GM19468 (cell line): ENCODE measurements around the gene HERPUD1.
A peak's percentile ranks its signal among the peaks of the same experiment; 100 is the strongest.
"Not testable (repeated sequence)": the region's sequence is repeated elsewhere in the genome, so short reads cannot be mapped to it uniquely, and the experiment has no call there.

Experiments used
- ATAC-seq: cut with Tn5 transposase; IDR thresholded peaks from one replicate; pipeline ENCODE4 v1.9.1; 2021; ENCODE audit warnings: mild to moderate bottlenecking, moderate library complexity, moderate number of reproducible peaks; ENCODE audit not compliant: unreplicated experiment; ENCODE audit errors: extremely low read depth

Gene HERPUD1, protein sequence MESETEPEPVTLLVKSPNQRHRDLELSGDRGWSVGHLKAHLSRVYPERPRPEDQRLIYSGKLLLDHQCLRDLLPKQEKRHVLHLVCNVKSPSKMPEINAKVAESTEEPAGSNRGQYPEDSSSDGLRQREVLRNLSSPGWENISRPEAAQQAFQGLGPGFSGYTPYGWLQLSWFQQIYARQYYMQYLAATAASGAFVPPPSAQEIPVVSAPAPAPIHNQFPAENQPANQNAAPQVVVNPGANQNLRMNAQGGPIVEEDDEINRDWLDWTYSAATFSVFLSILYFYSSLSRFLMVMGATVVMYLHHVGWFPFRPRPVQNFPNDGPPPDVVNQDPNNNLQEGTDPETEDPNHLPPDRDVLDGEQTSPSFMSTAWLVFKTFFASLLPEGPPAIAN

DNA sequence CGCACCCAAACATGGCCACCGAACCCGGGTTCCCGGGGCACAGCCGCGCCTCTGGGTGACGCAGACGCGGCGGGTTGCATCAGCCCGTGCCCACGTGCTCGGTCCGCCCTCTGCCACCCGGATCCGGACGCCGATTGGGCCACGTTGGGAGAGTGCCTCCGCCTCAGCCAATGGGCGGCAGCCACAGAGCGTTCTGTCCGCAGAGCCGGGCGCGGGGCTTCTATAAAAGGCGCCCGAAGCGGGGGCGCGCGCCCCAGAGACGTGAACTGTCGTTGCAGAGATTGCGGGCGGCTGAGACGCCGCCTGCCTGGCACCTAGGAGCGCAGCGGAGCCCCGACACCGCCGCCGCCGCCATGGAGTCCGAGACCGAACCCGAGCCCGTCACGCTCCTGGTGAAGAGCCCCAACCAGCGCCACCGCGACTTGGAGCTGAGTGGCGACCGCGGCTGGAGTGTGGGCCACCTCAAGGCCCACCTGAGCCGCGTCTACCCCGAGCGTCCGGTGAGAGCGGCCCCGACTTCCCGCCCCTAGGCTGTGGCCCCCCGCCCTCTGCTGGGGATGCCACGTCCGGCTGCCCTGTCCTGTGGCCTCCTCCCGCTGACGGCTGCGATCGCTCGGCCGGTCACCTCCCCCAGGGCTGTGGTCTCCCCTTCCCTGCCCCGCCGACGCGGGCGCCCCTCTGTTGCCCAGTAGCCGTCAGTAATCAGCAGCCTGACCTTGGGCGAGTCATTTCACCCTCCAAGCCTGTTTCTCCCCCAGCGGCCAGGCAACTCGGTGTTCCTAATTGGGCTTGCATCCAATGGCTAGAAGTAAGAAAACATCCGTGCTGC is at the start of gene HERPUD1:
Gene HERPUD1, plus strand, starts transcription at position 251 of the 829 bp plus-strand sequence. Its CDS starts 103 bp downstream, at position 354.
- ATAC-seq = peak; percentile 93

DNA sequence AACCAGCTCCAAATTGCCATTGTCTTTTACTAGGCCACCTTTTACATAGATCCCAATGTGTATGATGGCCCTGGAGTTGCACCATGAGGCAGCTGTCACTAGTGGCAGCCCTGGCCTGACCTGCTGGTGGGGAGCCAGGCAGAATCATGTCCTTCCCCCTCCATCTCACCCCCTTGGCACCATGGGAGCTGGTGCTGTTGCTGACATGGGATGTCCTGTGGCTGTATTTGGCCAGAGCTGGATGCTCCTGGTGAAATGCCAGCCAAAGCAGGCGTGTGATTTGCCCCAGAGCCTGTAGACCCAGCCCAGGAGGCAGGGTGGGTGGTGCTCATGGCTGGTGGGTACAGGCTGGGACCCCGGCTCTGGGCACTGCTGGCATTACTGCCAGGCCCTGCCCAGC is 48.4 kb upstream of the HERPUD1 start:
- no peak for ATAC-seq

DNA sequence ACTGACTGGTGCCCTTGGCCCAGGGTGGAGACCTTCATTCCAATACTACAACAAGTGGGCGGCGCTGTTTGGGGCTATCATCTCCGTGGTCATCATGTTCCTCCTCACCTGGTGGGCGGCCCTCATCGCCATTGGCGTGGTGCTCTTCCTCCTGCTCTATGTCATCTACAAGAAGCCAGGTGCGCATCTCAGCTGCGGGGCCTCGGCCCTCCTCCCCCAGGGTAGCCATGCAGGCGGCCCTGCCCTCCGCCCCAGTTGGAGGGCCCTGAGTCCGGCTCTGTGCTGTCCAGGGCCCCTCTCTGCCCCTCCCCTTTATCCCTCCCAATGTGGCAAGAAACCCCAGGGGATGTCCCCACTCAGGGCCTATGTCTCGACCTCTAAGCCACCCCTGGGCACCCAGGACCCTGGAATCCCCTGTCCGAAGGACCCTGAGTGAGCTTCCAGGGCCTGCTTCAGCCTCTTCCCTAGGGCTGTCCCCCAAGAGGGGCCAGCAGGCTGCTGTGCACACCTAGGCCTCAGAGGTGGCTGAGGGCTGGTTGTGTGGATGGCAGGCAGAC is 47.8 kb upstream of the HERPUD1 start:
- ATAC-seq = no peak

DNA sequence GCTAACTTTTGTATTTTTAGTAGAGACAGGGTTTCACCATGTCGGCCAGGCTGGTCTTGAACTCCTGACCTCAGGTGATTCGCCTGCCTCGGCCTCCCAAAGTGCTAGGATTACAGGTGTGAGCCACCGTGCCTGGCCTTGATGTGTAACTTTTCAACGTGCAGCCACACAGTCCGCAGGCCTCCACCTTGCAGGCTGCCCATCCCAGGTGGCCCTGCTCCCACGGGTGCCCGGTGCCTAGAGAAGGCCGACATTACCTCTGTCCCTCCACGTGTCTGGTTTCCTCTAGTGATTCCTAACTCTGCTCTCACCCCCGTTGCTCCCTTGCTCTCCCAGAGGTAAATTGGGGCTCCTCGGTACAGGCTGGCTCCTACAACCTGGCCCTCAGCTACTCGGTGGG is 47.0 kb upstream of the HERPUD1 start:
- ATAC-seq = not testable (repeated sequence)

DNA sequence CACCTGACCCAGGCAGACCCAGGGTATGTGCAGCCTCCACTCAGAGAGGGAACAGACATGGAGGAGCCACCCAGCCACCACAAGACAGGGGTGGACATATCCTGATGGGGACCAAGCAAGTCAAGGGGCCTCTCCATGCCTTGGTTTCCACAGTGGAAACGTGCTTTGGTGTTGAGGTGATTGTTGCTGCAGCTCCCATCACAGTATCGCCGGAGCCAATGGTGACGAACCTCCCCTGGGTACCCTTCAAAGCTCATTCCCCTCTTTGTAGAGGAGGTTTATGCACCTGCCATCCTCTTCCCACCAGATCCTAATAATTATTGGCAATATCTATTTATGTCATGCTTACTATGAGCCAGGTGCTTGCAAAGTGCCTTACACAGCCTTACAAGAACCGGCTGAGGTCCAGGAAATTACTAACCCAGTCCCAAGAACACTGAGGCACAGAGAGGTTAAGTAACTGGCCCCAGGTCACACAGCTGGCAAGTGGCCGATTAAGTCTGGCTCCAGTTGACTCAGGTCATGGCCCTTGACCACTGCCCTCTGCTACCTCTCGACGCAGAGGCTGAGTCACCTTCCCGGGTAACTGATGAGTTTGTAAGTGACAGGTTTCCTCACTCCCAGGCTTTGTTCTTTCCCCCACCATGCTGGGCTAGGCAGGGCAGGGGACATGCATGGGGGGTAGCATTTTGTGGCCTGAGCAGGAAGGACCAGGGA is 46.3 kb upstream of the HERPUD1 start:
- ATAC-seq = no peak

DNA sequence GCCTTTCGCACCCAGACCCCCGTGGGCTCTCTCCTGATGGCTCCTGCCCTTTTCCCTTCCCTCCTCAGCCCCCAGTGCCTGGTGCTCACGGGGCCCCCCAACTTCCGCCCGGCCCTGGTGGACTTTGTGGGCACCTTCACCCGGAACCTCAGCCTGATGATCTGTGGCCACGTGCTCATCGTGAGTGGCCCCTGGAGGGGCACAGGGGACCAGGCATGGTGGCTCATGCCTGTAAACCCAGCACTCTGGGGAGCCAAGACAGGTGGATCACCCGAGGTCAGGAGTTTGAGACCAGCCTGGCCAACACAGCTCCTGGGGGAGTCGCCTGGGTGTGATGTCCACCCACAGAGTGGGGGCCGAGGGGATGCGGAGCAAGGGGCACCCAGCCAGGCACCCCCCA is 45.6 kb upstream of the HERPUD1 start:
- ATAC-seq = no peak

DNA sequence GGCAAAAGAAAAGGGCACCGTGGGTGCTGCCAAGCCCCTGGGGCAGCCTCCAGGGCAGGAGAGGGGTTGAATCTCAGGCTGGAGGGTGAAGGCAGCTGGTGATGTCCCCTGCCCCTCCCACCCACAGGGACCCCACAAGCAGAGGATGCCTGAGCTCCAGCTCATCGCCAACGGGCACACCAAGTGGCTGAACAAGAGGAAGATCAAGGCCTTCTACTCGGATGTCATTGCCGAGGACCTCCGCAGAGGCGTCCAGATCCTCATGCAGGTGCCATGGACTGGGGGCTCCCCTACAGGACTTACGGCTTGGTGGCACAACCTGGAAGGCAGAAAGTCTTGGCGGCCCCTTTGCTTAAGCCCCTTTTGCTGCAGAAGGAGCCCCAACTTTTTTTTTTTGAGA is 45.1 kb upstream of the HERPUD1 start:
- no peak for ATAC-seq

DNA sequence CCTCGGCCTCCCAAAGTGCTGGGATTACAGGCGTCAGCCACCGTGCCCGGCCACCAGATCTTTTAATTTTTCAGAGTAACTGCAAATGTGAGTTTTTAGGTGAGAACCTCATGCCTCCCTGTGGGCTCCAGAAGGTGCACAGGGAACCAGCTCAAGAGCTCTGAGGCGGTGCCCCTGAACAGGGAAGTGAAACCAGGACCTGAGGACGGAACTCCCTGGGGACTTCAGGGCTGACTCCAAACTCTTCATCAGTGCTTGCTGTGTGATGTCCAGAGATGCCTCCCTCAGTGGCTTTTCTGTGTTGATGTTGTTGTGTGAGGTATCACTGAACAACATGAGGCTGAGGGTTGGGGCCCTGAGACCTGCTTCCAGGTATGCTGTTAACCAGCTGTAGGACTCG is 43.1 kb upstream of the HERPUD1 start:
- no peak for ATAC-seq

DNA sequence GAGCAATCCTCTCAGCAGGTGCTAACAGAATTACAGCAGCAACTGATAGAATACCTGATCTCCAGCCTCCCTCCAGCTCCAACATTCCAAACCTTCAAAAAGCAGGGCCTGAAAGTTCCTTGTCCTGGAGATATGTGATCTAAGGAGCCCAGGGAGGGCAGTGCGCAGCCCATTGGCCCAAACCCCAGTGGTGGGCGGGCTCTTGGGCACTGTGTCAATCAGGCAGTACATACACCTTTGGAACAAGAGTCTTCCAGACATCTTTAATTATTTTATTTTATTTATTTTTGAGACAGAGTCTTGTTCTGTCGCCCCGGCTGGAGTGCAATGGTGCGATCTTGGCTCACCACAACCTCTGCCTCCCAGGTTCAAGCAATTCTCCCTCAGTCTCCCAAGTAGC is 42.7 kb upstream of the HERPUD1 start:
- no peak for ATAC-seq

DNA sequence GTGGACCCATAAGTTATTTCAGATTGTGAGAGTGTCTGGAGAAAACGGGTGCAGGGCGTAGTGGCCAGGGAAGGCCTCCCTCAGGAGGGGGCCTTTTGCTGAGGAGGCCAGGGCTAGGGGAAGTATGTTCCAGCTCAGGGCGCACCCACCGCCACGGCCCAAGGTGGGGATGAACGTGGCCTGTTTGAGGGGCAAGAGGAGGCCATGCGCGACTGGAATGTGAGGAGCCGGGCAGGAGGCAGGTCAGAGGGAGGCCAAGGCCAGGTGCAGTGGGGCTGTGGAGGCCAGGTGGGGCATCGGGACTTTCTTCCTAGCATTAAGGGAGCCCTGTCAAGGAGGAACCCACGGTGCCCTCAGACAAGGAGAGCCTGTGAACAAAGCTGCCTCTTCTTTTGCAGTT is 40.3 kb upstream of the HERPUD1 start:
- no peak for ATAC-seq

DNA sequence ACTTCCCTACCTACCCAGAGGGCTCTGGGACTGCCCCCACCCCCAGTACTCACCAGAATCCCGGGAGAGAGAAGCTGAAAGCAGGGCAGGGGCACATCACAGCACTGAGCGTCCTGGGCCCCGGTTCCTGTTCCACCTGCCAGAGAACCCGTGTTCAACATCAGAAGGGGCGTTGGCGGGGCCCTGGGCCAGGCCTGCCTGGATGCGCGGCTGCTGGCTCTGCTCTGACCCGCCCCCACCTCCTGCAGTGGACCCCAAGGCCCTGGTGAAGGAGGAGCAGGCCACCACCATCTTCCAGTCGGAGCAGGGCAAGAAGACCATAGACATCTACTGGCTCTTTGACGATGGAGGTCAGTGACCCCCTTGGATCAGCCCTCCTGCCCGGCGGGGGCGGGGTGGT is 39.2 kb upstream of the HERPUD1 start:
- ATAC-seq = no peak

DNA sequence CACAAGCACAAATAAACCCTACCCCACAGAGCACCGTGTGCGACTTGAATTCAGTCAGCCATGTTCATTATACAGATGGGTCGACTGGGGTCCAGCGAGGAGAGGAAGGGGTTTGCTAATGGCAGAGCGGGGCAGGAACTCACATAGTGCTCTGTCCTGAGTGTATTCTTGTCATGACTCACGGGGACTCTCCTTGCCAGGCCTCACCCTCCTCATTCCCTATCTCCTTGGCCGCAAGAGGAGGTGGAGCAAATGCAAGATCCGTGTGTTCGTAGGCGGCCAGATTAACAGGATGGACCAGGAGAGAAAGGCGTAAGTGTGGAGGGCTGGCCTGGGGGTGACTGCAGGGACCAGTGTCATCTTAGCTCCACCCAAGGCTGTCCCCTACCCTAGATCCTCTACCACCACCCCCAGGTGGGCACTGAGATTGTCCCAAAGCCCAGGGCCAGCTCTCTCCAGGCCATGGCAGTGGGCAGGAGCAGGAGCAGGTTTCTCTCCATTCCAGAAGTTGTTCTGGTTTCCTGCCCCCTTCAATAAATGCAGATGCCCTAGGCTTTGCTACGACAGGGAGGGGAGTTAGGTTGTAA is 37.5 kb upstream of the HERPUD1 start:
- ATAC-seq = no peak

DNA sequence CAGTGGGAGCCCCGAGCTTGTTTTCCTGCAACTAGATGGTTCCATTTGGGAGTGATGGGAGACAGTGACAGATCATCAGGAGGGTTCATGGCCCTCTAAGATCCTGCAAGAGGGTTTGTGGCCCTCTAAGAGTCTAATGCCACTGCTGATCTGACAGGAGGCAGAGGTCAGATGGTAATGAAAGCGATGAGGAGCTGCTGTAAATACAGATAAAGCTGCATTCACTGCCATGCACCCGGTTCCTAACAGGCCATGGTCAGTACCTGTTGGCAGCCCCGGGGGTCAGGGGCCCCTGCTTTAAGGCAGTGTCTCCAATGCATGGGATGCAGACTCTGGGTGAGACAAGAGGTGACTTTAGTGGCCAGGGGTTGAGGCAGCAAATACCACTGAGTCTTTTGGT is 36.1 kb upstream of the HERPUD1 start:
- no peak for ATAC-seq

DNA sequence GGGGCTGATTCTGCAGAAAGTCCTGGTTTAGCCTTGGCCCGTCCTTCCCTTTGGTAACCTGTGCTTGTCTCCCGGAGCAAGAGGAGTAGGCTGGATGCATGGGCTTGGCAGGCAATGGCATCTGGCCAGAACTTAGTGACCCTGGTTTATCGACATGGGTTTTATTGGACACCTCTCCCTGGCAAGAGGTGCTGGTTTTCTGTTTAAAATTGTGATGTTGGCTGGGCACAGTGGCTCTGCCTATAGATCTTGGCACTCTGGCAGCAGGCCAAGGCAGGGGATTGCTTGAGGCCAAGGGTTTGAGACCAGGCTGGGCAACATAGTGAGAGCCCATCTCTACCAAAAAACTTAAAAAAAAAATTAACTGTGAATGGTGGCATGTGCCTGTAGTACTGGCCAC is 35.7 kb upstream of the HERPUD1 start:
- ATAC-seq = no peak

DNA sequence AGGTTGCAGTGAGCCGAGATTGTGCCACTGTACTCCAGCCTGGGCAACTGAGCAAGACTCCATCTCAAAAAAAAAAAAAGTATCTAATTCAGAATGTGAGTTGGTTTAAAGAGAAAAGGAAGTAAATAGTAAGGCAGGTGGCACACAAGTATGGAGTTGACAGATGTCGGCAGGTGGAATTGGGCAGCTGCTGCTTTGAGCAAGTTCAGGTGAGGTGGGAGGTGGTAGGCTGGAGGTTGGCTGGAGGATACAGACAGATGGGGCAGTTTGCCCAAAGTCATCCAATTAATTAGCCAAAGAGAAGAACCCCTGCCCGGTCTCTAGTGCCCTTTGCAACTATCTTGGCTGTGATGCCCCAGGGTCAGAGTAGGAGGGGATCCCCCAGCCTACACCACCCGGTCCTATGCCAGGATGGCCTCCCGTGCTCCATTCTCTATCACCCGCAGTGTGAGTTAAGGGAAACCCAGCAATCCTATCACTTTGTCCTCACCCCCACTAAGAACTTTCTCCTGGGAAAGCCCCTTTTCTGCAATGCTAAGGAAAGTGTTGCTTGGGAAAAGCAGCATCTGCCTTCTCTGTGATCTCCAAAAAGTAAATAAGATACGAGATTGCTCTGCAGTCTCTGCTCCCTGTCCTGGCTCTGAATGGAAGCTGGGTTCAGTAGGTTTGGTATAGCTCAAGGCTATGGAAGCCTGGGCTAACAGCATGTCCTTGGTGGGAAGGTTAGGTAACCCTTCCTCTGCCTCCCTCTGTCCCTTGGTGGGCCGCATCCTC is 34.7 kb upstream of the HERPUD1 start:
- no peak for ATAC-seq

DNA sequence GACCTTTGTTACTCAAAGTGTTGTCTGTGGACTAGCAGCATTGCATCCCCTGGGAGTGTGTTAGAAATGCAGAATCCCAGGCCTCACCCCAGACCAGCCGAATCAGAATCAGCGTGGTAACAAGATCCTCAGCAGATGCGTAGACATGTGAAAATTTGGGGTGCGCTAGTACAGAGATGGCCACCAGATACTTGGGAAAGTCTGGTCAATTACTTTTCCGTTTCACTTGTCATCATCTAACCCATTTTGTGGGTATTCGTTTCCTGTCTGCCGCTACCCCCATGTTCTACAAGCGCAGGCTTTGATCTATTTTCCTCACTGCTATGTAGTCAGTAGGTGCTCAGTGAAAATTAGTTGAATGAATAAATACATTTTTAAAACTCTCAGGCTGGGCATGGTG is 33.1 kb upstream of the HERPUD1 start:
- no peak for ATAC-seq

DNA sequence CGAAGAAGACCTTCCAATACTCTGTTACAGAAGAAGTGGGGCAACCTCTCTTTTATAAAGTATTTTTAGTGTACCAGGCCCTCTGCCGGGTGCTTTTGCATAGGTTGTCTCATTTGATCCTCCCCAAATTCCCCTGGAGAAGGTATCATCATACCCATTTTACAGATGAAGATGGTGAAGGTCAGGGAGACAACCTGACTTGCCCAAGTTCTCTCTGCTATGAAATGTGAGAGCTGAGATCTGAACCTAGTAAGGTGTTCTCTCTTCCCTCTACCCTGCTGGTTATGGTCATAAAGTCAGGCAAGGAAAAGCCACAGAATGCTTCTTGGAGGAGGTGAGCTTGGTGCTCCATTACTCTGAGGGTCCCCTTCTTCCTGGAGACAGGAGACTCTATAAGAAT is 28.1 kb upstream of the HERPUD1 start:
- no peak for ATAC-seq

DNA sequence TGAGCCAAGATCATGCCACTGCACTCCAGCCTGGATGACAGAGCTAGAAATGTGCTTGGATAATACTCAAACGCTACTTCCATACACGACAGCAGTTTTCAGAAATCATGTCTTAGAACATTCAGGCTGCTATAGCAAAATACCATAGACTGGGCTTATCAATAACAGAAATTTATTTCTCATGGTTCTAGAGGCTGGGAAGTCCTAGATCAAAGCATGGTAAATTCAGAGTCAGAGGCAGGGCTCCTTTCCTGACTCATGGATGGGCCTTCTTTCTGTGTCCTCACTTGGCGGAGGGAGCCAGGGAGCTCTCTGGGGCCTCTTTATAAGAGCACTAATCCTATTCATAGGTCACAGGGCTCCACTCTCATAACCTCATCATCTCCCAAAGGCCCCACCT is 24.5 kb upstream of the HERPUD1 start:
- ATAC-seq = no peak

DNA sequence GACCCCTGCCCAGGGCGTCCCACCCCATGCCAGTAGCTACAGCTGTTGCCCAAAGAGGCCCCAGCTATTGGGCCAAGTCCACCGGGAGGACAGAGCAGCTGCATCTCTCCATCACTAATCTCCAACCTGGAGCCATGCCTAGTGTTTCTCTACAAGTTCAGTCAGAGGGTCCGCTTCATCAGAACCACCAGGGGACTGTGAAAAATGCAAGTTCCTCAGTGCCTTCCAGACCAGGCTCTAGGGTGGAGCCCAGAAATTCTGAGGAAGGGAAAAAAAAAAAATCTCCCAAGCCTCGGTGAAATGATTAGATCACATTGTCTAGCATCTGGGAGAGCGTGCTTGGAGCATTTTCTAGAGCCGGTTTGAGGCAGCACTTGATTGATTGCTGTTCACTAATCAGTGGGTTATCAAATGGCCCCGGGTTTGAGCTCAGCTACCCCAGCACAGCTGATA is 22.4 kb upstream of the HERPUD1 start:
- no peak for ATAC-seq
